IPS-NIHi7 (cell line): ENCODE data around the gene IL19.

ENCODE experiments used
- DNase-seq: peaks from one replicate; pipeline ENCODE4 v3.0.0; 2012; ENCODE audit warnings: mixed read lengths; ENCODE audit errors: extremely low spot score

The IL19 gene

DNA sequence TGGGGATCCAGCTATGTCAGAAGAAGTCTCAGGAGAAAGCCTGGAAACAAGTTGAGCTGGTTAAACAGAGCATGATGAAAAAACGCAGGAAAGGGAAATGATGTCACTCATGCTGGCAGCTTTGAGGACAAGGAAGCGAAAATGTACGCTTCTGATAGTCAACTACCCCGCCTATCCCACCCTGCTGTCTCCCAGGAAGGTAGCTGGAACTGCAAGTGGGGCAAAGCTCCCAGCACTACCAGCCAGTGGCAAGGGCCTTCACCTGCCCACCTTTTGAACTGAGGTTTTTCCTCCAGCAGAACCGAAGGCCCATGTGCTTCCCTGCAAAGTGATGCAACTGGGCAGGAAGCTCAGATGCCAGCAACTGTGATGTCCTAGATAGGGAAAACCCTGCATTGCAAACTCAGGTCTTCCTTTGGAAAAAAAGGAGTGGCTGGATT, 88.5 kb downstream of the IL19 start:
- no peak for DNase-seq

- no peak for DNase-seq
Observed at GRCh38 chr1:206860165-206860564, 89.6 kb downstream of the IL19 start.

DNA sequence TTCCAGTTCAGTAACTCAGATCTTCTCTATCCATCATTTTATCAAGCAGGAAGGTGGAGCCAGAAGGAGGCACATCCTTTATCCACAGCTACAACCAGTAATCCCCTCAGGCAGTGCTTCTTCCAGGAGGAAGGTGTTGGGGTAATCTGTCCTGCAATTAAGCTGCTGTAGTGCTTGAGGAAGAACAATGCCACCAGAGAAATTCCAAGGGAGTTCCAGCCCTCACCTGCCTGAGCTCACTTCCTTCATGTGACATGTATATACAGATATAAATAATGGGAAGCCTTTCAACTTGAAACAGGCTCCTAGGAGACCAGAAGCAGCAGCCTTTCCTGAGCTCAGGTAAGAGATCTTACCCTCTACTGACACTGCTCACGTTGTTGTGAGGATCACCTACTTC, 92.7 kb downstream of the IL19 start:
- DNase-seq: peak; percentile 19

- peak; percentile 90 for DNase-seq
Observed at GRCh38 chr1:206864939-206865671, 94.5 kb downstream of the IL19 start, which contains the start of gene IL20. Gene IL20, plus strand, starts transcription at chr1:206865623. Its CDS starts 230 bp downstream, at chr1:206865853.

DNA sequence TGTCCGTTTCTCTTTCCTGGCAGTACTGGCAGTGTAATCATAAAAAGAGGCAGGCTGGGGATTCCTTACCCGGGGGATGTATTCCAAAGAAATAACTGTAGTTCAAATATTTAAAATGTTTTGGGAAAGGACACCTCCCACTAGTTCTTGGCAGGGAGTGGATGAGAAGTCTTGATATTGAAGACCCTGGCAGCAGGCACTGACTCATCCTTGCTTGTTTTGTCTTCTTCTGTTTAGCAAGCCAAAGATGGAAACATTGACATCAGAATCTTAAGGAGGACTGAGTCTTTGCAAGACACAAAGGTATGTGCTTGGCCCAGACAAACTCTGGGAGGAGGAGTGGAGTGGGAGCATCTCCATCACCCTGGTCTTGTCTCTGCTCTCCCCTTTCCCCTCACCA, 95.5 kb downstream of the IL19 start:
- no peak for DNase-seq

DNA sequence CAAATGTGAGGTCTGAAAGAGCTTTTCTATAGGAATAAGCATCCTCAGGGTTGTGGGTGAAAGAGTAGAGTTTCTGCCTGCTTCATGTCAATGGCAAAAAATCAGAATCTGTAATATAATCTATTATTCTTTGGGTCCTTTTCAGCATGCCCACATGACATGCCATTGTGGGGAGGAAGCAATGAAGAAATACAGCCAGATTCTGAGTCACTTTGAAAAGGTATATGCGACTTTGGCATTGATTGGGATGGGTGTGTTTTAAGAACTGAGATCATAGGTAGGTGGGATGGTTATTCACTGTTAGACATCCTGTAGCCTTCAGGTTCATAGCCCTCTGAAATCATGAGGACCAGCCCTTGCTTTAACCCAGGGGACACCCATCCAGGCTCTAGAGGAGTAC, 96.7 kb downstream of the IL19 start:
- DNase-seq: no peak

DNA sequence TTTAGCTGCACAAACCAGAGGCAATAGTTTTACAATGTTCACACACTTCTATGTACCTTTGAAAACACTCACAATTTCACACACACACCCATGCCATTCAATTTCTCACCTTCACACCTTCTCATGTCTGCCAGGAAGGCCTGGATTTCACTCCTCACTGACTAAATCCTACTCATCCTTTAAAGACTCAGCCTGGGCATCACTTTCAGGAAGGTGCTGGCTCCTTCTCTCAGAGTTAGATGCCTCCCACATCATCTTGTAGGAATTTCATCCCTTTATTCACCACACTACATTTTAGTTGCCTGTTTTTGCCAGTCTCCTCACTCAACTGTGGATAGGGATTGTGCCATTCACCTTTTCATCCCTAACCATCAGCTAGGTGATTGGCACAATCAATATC, 97.1 kb downstream of the IL19 start:
- no peak for DNase-seq

DNA sequence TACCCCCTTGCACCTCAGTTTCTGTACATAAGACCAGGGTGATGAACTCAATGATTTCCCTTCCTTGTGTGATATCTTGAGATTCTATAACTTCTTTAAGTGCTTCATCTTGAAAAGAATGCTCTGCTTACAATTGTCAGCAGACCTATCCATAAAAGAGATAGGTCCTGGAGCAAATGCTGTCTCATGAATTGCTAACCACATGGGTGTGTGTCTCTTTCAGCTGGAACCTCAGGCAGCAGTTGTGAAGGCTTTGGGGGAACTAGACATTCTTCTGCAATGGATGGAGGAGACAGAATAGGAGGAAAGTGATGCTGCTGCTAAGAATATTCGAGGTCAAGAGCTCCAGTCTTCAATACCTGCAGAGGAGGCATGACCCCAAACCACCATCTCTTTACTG, 97.7 kb downstream of the IL19 start:
- no peak for DNase-seq

DNA sequence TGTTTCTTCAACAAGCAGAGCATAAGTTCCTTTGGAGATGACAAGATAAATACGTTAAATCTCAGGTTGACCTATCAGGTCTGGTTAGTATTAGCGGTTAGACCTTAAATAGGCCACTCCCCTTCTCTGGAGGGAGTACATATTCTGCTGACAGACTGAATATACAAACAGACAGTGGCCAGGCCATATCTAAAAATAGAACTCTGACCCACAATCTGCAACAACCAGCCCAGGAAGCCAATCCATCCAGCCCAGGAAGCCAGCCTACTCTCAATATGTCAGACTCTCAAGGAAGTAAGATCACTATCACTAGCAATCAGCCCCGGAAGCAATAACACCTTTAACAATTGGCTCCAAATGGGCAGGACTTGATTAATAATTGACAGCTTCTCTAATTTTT, 101.6 kb downstream of the IL19 start:
- DNase-seq: no peak

GRCh38 chr1:206873603-206874188, 103.1 kb downstream of the IL19 start:
- no peak for DNase-seq

DNA sequence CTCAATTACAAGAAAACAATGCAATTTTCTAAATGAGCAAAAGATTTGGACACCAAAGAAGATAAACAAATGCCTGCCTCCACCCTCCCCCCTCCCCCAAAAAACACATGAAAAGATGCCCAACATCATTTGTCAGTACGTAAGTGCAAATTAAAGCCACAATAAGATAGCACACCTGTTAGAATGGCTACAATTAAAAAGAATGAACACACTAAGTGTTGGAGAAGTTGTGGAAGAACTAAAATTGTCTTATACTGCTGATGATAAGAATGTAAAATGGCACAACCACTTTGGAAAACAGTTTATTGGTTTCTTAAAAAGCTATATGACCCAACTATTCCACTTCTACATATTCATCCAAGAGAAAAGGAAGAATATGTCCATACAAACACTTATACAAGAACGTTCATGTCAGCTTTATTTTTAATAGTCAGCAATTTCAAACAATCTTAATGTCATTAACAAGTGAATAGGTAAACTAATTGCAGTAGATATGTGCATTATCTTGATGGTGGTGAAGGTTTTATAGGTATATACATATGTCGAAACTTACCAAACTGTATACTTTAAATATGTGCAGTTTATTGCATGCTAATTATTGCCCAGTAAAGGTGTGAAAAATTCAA, 105.3 kb downstream of the IL19 start:
- DNase-seq: no peak

GRCh38 chr1:206878456-206878855, 107.9 kb downstream of the IL19 start:
- no peak for DNase-seq

DNA sequence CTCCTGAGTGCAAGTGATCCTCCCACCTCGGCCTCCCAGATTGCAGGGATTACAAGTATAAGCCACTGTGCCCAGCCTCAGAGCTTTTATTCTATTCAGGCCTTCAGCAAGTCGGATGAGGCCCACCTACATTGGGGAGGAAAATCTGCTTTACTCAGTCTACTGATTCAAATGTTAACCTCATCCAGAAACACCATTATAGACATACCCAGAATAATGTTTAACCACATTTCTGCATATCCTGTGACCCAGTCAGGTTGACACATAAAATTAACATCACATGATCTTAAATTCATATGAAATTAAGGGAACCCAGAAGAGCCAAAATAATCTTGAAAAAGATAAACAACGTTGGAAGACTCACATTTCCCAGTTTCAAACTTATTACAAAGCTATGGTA, 109.7 kb downstream of the IL19 start:
- DNase-seq: no peak

DNA sequence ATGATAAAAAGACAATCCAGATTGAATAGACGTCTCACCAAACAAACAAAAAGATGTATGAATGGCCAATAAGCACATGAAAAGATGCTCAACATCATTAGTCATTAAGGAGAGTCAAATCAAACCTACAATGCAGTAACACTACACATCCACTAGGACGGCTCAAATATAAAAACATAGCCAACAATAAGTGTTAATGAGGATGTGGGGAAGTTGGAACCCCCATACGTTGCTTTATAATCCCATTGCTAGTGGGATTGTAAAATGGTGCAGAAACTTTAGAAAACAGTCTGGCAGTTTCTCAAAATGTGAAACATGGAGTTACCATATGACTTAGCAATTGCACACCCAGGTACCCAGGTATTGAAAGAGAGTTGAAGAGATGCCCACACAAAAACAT, 112.0 kb downstream of the IL19 start:
- no peak for DNase-seq

GRCh38 chr1:206883160-206883559, 112.6 kb downstream of the IL19 start:
- no peak for DNase-seq

GRCh38 chr1:206883876-206884275, 113.3 kb downstream of the IL19 start:
- DNase-seq: no peak

GRCh38 chr1:206885341-206886060, 114.9 kb downstream of the IL19 start:
- no peak for DNase-seq

DNA sequence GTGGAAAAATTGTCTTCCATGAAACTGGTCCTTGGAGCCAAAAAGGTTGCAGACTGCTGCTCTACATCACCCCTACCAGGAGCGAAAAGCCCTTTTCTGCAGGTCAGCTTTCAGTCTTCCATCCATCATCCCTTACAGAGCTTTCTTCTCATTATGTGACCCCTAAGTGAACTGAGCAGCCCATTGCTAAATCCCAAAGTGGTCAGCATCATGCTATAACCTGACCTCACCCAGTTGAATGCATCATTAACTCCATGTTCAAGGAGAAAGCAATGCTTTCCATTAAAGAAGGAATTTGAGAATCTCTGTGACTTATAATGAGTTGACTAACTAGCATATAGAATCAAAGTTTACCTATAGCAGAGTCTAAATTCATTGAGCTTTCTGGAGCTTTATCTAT, 116.3 kb downstream of the IL19 start:
- DNase-seq: no peak

DNA sequence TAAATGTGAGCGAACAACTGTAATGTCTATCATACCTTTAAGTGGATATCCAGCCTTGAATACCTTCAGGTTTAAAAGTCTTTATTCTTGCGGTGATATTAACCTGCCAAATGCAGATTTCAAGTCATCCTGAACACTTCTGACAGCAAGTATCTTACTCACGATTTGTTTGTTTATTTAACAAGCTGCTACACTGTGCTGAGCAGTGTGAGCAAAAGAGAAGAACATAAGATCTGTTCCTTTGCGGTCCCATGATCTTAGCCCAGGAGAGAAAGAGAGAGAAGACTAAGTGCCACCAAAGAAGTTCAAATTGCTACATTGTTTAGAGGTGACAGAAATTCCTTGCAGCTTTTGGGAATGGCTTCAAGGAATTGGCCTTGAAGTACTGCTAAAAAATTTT, 117.1 kb downstream of the IL19 start:
- DNase-seq: no peak

- DNase-seq: peak; percentile 41
Observed at GRCh38 chr1:206890125-206891060, 119.8 kb downstream of the IL19 start.

- DNase-seq: no peak
Observed at GRCh38 chr1:206891412-206891811, 120.8 kb downstream of the IL19 start.
